Esophagus squamous epithelium (tissue), 5 donors: ENCODE results near the gene NTPCR. TPM values are rescaled to one million over a fixed set of nuclear protein-coding genes. Genes with fewer than 3 reads are reported as not detected.

ENCODE experiments used
- DNase-seq: peaks from one replicate; lab custom pipeline; 2025; lab: John Stamatoyannopoulos, UW
- H3K27ac ChIP-seq, 4 donors: fragments of 200-600 bp; sonication (generic); one replicate each; pipeline ENCODE4 v1.5.1; 2016 to 2019; ENCODE audit warnings: mild to moderate bottlenecking in 1 of 4
- H3K27me3 ChIP-seq, 4 donors: fragments of 200-600 bp; sonication (generic); 1 replicate in 3 of 4; 2 replicates in 1 of 4; pipeline versions ENCODE4 v1.5.1 to v1.6.0; 2017 to 2021; ENCODE audit warnings: antibody characterized with exemption in 1 of 4
- H3K36me3 ChIP-seq, 3 donors: fragments of 200-600 bp; sonication (generic); one replicate each; pipeline ENCODE4 v1.5.1; 2016 to 2019
- H3K4me1 ChIP-seq, 3 donors: fragments of 200-600 bp; sonication (generic); one replicate each; pipeline ENCODE4 v1.5.1; 2017 to 2019
- H3K4me3 ChIP-seq, 4 donors: fragments of 200-600 bp; sonication (generic); 1 replicate in 3 of 4; 2 replicates in 1 of 4; pipeline ENCODE4 v1.5.1; 2016 to 2019; ENCODE audit warnings: mild to moderate bottlenecking in 2 of 4, moderate library complexity in 1 of 4
- H3K9me3 ChIP-seq, 3 donors: fragments of 200-600 bp; sonication (generic); one replicate each; pipeline ENCODE4 v1.5.1; 2016 to 2019
- POLR2A ChIP-seq, 4 donors: fragments of 450-650 bp; IDR thresholded peaks; one replicate each; pipeline ENCODE4 v1.6.1; 2017; ENCODE audit warnings: antibody characterized with exemption in 4 of 4, mild to moderate bottlenecking in 4 of 4, moderate library complexity in 3 of 4
- WGBS, 2 donors: methylation state at CpG; one replicate each; pipeline ENCODE4 v1.1.5; 2018; 5-methylcytosine and 5-hydroxymethylcytosine counted together
- intact Hi-C: fragments of 100-400 bp; cut with DNase I; formaldehyde crosslinking; loops from one replicate; pipeline ENCODE4 v1.15.0; 2022
- total RNA-seq, 4 donors: library from RNA; depleted of rRNA; stranded (reverse); fragments of >200 nt; gene quantifications; one replicate each; pipeline ENCODE4 v1.1.0, GENCODE V29; 2016
- TF ChIP-seq, protein P1 (sequence below), 6 experiments: fragments of 450-650 bp in 4 of 6; fragments of 200-600 bp in 2 of 6; sonication (generic) in 2 of 6; IDR thresholded peaks; one replicate each; pipeline ENCODE4 v1.5.1; 2016 to 2019; ENCODE audit warnings: antibody characterized with exemption in 6 of 6, mild to moderate bottlenecking in 4 of 6, moderate library complexity in 4 of 6
- donor health status: DM: yes; HTN: yes; CAD: no.

The NTPCR gene
- total RNA-seq, 4 donors from 2014 or later, result 19.9 to 35.8 (median 23.4) TPM

DNA sequence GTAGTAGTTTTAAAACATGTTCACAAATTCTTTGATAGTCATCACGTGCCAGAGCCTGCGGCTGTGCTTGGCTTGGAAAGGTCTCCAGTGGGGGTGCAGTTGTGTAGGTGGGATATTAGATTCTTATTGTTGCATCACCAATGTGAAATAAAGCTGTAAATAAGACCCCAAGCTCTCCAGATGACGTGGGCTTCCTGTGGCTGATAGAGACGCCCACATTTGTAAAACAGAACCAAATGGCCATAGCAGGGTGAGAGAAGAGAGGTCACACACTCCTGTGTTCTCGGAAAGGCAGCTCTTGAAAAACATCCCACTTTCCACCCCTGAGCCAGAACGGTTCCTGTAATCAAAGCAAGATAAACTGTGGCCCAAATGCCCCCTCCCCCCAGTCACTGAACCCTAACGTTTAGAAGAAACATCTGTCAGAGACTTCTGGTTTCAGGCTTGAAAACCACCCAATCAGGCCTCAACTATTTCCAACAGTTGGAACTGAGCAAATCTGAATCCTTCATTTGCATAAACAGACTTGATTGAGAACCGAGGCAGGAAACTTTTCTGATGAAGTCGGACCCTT, 6.6 kb upstream of the NTPCR start:
- intact Hi-C loops, result no loop called here
- Histone ChIP-seq H3K9me3 (no peaks in the 10 kb centered on the region), H3K4me1 (no peaks in the 10 kb centered on the region), H3K4me3 (no peak overlapping the region), H3K27me3 (peaks cover 0 to 12% (median 0%) of the 10 kb centered on the region in 4 donors), H3K27ac (no peak overlapping the region), H3K36me3 (no peaks in the 10 kb centered on the region)
- DNase-seq, result no peak
- WGBS, 2 donors, result 35 to 50% methylated on average over 9 of the region's 9 CpGs
- no peak for TF ChIP-seq POLR2A (IDR thresholded peaks at IDR 0.05)
- TF ChIP-seq, protein P1, sequence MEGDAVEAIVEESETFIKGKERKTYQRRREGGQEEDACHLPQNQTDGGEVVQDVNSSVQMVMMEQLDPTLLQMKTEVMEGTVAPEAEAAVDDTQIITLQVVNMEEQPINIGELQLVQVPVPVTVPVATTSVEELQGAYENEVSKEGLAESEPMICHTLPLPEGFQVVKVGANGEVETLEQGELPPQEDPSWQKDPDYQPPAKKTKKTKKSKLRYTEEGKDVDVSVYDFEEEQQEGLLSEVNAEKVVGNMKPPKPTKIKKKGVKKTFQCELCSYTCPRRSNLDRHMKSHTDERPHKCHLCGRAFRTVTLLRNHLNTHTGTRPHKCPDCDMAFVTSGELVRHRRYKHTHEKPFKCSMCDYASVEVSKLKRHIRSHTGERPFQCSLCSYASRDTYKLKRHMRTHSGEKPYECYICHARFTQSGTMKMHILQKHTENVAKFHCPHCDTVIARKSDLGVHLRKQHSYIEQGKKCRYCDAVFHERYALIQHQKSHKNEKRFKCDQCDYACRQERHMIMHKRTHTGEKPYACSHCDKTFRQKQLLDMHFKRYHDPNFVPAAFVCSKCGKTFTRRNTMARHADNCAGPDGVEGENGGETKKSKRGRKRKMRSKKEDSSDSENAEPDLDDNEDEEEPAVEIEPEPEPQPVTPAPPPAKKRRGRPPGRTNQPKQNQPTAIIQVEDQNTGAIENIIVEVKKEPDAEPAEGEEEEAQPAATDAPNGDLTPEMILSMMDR (IDR thresholded peaks at IDR 0.05), result no peak

DNA sequence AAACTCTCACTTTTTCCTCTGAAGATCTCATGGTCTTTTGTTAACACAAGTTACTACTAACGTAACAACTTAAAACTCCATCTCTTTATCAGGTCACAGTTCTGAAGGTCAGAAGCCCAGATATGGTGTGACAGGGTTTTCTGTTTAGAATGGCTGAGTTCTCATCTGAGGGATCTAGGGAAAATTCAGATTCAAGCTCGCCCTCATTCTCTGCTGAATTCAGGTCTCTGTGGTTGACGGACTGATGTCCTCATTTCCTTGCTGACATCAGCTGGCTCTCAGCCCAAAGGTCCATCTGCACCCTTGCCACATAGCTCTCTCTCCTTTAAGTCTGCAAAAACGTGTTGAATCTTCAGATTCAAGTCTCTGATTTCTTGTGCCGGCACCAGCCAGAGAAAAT, 6.1 kb upstream of the NTPCR start:
- TF ChIP-seq, protein P1 (IDR thresholded peaks at IDR 0.05), result no peak
- TF ChIP-seq POLR2A (IDR thresholded peaks at IDR 0.05), result no peak
- Histone ChIP-seq H3K27me3 (peaks cover 0 to 12% (median 0%) of the 10 kb centered on the region in 4 donors), H3K36me3 (no peaks in the 10 kb centered on the region), H3K4me3 (no peak overlapping the region), H3K27ac (no peak overlapping the region), H3K4me1 (no peaks in the 10 kb centered on the region), H3K9me3 (no peaks in the 10 kb centered on the region)
- intact Hi-C loops, result no loop called here
- WGBS, 2 donors, result 71 to 74% methylated on average over 5 of the region's 5 CpGs
- no peak for DNase-seq

DNA sequence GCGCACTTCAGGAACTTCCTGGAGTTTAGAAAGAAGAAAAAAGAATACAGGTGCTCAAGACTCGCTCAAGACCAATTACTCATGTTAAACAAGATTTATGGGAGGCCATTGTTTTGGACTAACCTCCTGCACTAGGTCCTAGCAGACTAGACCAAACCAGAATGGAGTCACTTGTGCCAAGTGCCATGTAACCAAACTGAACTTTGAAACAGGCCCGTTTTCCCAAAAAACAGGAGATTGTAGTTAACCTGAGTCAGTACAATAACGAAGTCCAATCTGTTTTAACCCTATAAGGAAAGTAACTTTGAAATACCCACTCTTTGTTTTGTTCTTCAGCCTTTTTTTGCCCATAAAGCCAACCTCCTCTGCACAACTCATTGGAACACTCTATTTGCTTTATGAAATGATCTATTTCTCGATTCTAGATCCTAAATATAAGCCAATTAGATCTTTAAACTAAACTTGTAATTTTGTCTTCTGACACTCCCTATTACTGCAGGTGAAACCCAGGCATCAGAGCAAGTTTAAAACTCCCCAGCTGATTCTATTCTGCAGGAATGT, 695 bp upstream of the NTPCR start:
- DNase-seq, result no peak
- Histone ChIP-seq H3K27ac (peak overlapping the region; percentile 85 to 89 (median 88)), H3K27me3 (peaks cover 0 to 3% (median 0%) of the 10 kb centered on the region in 4 donors), H3K4me1 (peaks cover 12 to 33% (median 18%) of the 10 kb centered on the region in 3 donors), H3K4me3 (peak overlapping the region; percentile 62 to 91 (median 78)), H3K9me3 (no peaks in the 10 kb centered on the region), H3K36me3 (no peaks in the 10 kb centered on the region)
- intact Hi-C loops, result loop anchor here (10.0 kb wide), 1 partner anchor 315 kb away; the partner anchor contains the start of gene SIPA1L2
- TF ChIP-seq, protein P1 (IDR thresholded peaks at IDR 0.05), result no peak
- TF ChIP-seq POLR2A (IDR thresholded peaks at IDR 0.05), result no peak
- 76 to 88% methylated on average over 5 of the region's 5 CpGs for WGBS, 2 donors

DNA sequence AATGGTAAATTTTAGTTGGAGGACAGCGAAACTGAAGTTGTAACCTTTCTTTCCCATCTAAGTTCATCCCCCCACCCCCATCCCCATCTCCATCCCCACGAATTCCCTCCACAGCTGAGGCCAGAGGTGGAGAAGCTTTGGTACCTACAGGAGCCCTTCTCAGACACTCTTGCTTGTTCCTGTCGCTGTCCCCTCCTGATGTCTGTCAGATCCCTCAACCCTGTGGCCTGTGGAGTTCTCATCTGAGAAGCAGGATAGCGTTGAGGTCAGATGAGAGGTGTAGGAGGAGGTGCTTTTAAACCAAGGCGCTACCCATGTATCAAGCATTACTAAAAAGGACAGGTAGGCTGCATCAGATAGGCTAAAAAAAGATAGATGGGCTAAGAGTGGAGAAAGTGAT, 769 bp downstream of the NTPCR start:
- no peak for TF ChIP-seq POLR2A (IDR thresholded peaks at IDR 0.05)
- TF ChIP-seq, protein P1 (IDR thresholded peaks at IDR 0.05), result no peak
- WGBS, 2 donors, result 18 to 30% methylated on average over 2 to 5 of the region's 5 CpGs
- peak overlapping the region; percentile 62 to 91 (median 78) for H3K4me3 ChIP-seq
- peaks cover 0 to 7% (median 3%) of the 10 kb centered on the region in 3 donors for H3K36me3 ChIP-seq
- DNase-seq, result no peak
- no peaks in the 10 kb centered on the region for H3K9me3 ChIP-seq
- H3K27ac ChIP-seq, result peak overlapping the region in 3 of 4 donors; percentile 85 to 89 (median 88)
- intact Hi-C loops, result loop anchor here (10.0 kb wide), 1 partner anchor 316 kb away; the partner anchor contains the start of gene SIPA1L2
- H3K4me1 ChIP-seq, result peaks cover 12 to 33% (median 18%) of the 10 kb centered on the region in 3 donors
- H3K27me3 ChIP-seq, result peaks cover 0 to 3% (median 0%) of the 10 kb centered on the region in 4 donors

DNA sequence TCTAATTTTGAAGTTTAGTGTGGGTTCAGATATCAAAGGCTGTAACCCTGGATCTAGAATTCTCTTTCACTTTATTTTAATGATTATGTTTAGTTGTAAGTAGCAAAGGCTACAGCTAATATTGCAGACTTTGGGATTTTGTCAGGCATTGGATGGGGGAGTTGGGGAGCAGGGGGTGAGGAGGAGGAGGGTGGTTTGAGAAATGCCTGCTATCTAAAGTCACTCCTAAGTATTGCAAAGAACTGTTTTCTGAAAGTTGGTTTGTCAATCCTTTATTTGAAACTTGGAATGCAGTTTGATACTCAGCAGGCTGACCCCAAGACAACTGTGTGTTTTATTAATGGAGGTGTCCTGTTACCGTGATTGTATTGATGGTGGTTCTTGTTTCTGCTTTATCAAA, 1.2 kb downstream of the NTPCR start:
- DNase-seq, result no peak
- WGBS, 2 donors, result 46 to 50% methylated on average over 1 of the region's 1 CpG
- H3K4me3 ChIP-seq, result peak overlapping the region in 3 of 4 donors; percentile 62 to 91 (median 79)
- no peaks in the 10 kb centered on the region for H3K9me3 ChIP-seq
- H3K4me1 ChIP-seq, result peaks cover 12 to 33% (median 18%) of the 10 kb centered on the region in 3 donors
- TF ChIP-seq, protein P1 (IDR thresholded peaks at IDR 0.05), result no peak
- no peak for TF ChIP-seq POLR2A (IDR thresholded peaks at IDR 0.05)
- H3K36me3 ChIP-seq, result peaks cover 0 to 11% (median 4%) of the 10 kb centered on the region in 3 donors
- intact Hi-C loops, result loop anchor here (10.0 kb wide), 1 partner anchor 317 kb away; the partner anchor contains the start of gene SIPA1L2
- H3K27ac ChIP-seq, result peak overlapping the region in 1 of 4 donors; percentile 88
- peaks cover 0 to 3% (median 0%) of the 10 kb centered on the region in 4 donors for H3K27me3 ChIP-seq
